Measurements from ENCODE around the gene SLC4A11. TPM values are rescaled to one million over a fixed set of nuclear protein-coding genes. Genes with fewer than 3 reads are reported as not detected.

The SLC4A11 gene
- total and polyA plus RNA-seq, 11 donors: 0.08 to 1.0 (median 0.22) TPM; not detected in 1

DNA sequence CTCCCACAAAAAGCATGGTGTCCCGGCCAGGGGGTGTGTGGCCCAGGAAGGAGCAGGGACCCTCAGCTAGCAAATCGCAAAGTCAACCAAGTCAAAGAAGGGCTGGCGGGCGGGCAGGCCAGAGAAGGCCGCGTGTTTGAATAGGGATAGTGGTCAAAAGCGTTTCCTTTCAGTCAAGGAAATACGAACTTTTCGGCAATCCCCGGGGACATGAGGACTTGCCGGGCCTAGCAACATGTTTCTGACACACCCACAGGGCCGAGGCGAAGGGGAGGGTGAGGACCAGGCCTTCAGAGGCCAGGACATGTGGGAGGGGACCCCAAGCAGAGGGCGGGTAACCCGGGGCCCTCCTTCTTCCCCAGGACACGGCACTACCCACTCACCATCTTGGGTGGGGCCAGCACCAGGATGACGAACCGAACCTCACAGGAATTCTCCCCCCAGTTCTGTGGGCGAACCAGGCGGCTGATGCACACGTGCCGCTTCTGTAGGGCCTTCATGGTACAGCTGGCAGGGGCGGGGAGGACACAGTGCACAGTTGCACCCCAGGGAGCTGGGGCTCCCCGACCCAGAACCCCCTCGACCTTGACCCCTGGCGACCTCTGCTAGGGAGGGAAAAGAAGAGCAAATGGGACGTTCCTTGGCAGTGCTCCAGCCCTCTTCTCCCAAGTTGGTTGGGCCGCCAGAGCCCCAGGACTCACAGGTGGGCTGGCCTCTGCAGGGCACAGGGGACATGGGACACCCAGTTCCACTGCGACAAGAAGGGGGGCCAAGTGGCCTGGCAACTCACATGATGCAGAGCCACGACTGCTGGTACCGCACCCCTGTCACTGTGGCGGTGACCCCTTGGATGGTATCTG is 5.6 kb downstream of the SLC4A11 start:
- H3K9me3 ChIP-seq: no peaks in the 10 kb centered on the region
- H3K4me3 ChIP-seq: no peak overlapping the region
- no peak for DNase-seq
- peaks cover 0 to 10% (median 7%) of the 10 kb centered on the region in 12 donors for H3K4me1 ChIP-seq
- no peaks in the 10 kb centered on the region for H3K36me3 ChIP-seq
- intact Hi-C loops (cut with DNase I): no loop called here
- ATAC-seq: no peak
- WGBS, 4 donors: 83 to 92% (median 87%) methylated on average over 22 to 32 of the region's 32 CpGs
- H3K27ac ChIP-seq: no peak overlapping the region
- TF ChIP-seq POLR2A (IDR thresholded peaks at IDR 0.05): no peak
- TF ChIP-seq, protein P1, sequence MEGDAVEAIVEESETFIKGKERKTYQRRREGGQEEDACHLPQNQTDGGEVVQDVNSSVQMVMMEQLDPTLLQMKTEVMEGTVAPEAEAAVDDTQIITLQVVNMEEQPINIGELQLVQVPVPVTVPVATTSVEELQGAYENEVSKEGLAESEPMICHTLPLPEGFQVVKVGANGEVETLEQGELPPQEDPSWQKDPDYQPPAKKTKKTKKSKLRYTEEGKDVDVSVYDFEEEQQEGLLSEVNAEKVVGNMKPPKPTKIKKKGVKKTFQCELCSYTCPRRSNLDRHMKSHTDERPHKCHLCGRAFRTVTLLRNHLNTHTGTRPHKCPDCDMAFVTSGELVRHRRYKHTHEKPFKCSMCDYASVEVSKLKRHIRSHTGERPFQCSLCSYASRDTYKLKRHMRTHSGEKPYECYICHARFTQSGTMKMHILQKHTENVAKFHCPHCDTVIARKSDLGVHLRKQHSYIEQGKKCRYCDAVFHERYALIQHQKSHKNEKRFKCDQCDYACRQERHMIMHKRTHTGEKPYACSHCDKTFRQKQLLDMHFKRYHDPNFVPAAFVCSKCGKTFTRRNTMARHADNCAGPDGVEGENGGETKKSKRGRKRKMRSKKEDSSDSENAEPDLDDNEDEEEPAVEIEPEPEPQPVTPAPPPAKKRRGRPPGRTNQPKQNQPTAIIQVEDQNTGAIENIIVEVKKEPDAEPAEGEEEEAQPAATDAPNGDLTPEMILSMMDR (IDR thresholded peaks at IDR 0.05): no peak
- peaks cover 0 to 31% (median 17%) of the 10 kb centered on the region in 9 donors for H3K27me3 ChIP-seq

DNA sequence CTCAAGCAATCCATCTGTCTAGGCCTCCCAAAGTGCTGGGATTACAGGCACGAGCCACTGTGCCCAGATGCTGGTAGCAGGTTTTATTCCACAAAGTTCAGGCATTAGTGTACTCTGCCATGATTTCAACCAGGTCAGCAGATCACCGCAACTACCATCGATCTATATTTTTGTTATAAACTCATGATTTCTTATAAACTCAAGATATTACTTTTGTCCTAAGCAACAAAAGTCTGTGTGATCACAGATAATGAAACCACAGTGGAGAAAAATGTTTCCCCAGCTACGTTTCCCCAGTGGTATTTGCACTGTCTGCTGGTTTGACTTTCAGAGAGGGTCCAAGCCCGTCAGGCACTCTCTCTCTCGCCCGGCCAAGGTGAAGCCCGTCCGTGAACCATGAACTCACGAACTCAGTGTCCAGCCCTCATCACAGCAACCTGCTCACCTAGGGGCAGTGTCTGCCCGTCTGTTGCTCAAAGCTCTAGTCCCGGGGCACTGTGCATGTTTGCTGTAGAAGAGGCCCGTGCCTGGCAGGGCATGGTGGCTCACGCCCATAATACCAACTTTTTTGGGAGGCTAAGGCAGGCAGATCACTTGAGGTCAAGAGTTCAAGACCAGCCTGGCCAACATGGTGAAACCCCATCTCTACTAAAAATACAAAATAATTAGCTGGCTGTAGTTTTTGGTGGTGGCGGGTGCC is 7.0 kb downstream of the SLC4A11 start:
- DNase-seq (no peak), ATAC-seq (no peak)
- no peak overlapping the region for H3K4me3 ChIP-seq
- H3K36me3 ChIP-seq: peaks cover 0 to 2% (median 0%) of the 10 kb centered on the region in 9 donors
- TF ChIP-seq, protein P1 (IDR thresholded peaks at IDR 0.05): no peak
- TF ChIP-seq POLR2A (IDR thresholded peaks at IDR 0.05): no peak
- WGBS, 4 donors: 93 to 96% (median 95%) methylated on average over 15 of the region's 15 CpGs
- no peaks in the 10 kb centered on the region for H3K9me3 ChIP-seq
- no peaks in the 10 kb centered on the region for H3K4me1 ChIP-seq
- no peak overlapping the region for H3K27ac ChIP-seq
- intact Hi-C loops (cut with DNase I): no loop called here
- H3K27me3 ChIP-seq: peaks cover 0 to 18% (median 4%) of the 10 kb centered on the region in 9 donors

DNA sequence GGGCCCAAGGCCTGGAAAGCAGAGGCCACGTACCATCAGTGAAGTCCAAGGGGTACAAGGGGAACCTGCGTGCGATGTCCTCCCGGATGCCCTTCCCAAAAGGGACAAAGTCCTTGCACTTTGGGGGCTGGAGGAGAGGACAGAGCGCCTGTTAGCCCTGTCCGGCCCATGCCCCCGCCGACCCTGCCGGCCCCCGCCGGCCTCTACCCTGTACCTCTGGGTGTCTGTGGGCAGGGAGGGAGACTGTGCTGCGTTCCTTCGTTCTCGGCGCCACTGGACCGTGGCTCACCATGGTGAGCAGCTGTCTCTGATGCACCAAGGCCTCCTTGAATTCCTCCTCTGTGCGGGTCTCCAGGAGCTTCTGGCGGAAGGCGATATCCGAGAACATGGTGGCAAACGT is 7.9 kb downstream of the SLC4A11 start:
- 93 to 97% (median 96%) methylated on average over 10 to 21 of the region's 21 CpGs for WGBS, 4 donors

More for the DNA sequence above, 7.9 kb downstream of the SLC4A11 start:
- ATAC-seq: no peak
- Histone ChIP-seq H3K9me3 (no peaks in the 10 kb centered on the region), H3K27ac (no peak overlapping the region), H3K27me3 (peaks cover 0 to 9% (median 0%) of the 10 kb centered on the region in 9 donors), H3K4me3 (no peak overlapping the region), H3K4me1 (no peaks in the 10 kb centered on the region), H3K36me3 (peaks cover 0 to 6% (median 0%) of the 10 kb centered on the region in 9 donors)
- intact Hi-C loops (cut with DNase I): no loop called here
- TF ChIP-seq, protein P1 (IDR thresholded peaks at IDR 0.05): no peak
- TF ChIP-seq POLR2A (IDR thresholded peaks at IDR 0.05): no peak
- no peak for DNase-seq
